NCI-H128 (cell line): ENCODE results near the gene PUM1.
"Not testable (repeated sequence)": the region's sequence is repeated elsewhere in the genome, so short reads cannot be mapped to it uniquely, and the experiment has no call there.

Experiments
- DNase-seq: peaks from one replicate; lab custom pipeline; 2025; ENCODE audit not compliant: unreplicated experiment; lab: John Stamatoyannopoulos, UW

Gene PUM1

GRCh38 chr1:31000301-31000700, 65.2 kb downstream of the PUM1 start:
- DNase-seq: no peak

GRCh38 chr1:30998887-30999286, 66.6 kb downstream of the PUM1 start:
- DNase-seq: no peak

GRCh38 chr1:30998171-30998570, 67.3 kb downstream of the PUM1 start:
- DNase-seq: no peak

DNA sequence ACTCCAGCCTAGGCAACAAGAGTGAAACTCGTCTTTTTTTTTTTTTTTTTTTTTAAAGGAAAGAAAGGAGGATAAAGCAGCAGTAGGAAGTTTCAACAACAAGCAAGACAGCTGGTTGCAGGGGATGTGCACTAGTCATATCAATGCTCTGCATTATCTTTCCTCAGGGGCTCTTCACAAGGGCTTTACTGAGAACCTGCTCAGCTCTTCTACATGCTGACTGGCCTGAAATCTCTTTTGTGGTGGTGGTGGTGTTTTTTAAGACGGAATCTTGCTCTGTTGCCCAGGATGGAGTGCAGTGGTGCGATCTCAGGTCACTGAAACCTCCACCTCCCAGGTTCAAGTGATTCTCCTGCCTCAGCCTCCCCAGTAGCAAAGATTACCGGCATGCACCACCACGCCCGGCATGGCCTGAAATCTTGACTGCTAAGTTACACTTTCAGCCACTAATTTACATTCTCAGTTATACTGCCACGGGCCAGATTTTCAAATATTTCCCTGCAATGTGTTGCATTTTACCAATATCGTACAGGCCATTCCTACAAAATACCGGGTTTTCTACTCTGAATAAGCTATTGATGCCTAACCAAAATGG, 68.0 kb downstream of the PUM1 start:
- no peak for DNase-seq

DNA sequence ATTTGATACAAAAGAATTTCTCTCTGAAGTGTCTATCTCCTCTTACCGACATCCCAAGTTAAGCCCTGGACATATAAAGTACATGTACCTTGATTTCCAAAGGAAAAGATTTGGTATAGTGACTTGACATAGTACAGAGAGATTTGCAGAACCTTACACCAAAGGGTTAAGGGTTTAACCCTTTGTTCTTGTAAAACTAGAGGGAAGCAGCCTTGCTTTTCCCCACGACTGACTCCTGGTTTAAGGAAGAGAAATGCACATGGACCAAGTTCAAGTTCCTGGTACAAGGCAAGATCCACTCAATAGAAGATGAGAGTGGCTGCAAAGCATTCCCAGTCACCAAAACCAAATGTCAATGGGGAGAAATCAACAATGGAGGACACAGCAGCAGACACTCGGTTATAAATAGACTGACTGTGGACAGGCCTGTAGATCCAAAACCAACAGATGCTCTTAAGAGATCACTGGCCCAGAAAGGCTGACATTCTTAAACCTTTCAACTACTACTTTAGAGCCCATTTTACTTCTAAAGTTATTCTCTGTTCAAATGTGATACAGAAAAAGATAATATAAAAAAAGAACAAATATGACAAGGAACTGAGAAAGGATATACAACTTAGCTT, 69.4 kb downstream of the PUM1 start:
- DNase-seq: no peak

- DNase-seq: no peak
These were observed 73.5 kb downstream of the PUM1 start for GRCh38 chr1:30991862-30992606.

DNA sequence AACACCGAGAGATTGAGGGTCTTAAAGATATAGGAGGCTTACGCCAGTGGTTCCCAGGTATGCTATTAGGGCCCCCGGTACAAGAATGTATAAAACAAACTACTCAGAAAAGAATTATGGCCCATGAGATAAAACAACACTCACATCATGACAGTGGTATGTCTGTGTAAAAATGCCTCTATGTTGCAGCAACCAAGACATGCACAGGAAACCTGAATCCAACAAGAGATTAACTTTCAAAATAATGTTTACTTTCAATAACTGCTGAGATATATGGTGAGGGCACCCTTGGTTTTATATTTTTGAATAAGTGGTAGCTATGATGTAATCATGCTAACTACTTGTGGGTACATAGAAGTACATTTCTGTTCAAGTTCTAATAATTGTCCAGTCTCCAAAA, 74.9 kb downstream of the PUM1 start:
- no peak for DNase-seq

DNA sequence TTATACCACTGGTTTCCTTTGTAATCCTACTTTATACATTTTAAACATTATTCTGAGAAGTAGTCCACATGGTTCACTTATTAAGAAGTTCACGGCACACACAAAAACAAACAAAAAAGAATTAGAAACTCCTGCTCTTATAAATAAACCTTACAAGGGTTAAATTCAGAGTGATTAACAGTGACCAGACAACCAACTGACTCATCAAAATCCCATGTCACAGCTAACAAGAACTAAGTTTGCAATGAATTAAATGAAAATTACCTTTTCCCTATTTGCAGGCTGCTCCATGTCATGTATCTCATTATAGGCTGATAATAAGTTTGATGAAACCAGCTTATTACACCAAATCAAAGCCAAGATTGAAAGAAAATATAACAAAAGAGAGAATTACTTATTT, 77.5 kb downstream of the PUM1 start:
- no peak for DNase-seq

DNA sequence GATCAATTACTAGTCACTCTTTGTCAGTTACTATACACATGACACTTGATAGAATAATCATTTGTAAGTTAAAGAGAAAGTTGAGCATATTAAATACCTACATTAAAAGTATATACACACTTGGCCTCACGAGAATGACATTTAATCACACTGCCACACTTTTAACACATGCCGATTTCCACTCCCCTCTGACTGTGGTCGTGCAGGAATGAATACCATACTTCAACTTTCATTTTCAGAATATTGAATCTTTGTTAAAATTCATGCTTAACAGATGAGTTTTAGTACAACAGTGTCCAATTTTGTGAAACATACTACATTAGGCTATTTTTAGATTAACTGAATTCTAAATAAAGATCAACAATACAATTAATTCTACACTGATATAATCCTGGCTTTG, 78.8 kb downstream of the PUM1 start:
- DNase-seq: no peak

GRCh38 chr1:30984991-30985503, 80.5 kb downstream of the PUM1 start:
- DNase-seq: no peak

- no peak for DNase-seq
These were observed 81.2 kb downstream of the PUM1 start for GRCh38 chr1:30984165-30984889.

DNA sequence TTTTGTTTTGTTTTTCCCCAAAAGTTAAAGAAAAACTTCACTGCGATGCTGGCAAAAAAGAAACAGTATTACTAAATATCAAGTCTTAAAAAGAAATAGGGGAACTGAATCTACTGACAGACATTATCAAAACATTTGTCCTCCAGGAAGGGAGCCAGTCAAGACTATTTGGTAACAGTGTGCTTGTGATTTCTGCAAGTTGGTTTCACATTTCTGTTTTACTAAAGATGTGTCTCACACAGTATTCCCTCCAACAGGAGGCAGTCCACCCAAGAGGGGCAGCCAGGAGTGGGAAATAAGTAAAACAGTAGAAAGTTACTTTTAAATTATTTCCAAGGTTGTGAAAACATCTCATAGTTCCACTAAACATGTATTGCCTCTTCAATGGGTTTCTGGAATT, 82.6 kb downstream of the PUM1 start:
- no peak for DNase-seq

- DNase-seq: no peak
These were observed 83.1 kb downstream of the PUM1 start for GRCh38 chr1:30982431-30982830.

DNA sequence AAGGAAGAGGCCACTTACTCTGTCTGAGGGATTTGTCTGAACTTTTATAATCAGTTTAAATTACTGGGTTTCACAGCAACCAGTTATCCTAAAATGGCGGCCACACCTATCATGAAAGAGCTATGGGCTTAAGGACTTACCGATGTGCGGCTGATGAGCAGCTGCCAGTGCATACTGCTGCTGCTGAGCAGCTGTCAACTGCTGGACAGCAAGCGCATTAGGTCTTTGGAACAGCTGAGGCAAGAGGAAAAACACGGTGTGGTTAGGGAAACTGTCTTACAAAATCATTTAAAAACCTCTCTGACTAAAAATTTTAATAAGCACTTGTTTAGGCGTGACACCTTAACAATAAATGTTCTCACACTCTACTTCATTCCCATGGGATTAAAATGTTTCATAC, 84.3 kb downstream of the PUM1 start:
- no peak for DNase-seq

DNA sequence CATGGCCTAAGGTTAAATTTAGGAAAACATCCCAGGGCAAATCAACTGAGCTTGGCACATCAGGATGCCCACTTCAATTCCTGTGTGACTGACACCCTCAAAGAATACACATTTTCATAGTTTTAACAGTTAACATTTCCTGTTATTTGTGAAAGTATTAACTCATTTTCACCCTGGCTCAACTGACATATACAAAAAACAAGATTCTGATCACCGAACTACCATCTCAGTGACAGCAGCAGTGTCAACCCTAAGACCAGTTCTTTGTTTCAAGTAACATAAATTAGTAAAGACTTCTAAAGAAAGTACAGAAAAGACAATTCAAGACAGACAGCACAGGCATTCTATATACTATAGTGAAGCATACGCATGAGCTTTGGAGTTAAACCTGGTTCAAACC, 88.0 kb downstream of the PUM1 start:
- no peak for DNase-seq

DNA sequence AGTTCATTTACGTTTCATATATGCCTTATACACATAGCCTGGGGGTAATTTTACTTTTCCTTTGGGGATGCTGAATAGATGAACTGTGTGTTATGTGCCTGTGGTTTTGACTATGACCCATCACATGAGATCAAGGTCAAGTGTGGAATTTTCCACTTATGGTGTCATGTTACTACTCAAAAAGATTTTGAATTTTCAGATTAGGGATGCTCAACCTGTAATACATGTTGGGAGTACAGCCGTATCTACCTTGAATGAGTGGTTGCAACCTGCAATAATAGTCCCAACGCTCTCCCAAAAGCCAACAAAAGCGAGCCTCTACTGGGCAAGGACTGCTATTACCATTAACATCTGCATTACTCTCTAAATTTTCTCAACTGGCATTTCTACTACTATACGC, 88.4 kb downstream of the PUM1 start:
- peak; percentile 12 for DNase-seq

DNA sequence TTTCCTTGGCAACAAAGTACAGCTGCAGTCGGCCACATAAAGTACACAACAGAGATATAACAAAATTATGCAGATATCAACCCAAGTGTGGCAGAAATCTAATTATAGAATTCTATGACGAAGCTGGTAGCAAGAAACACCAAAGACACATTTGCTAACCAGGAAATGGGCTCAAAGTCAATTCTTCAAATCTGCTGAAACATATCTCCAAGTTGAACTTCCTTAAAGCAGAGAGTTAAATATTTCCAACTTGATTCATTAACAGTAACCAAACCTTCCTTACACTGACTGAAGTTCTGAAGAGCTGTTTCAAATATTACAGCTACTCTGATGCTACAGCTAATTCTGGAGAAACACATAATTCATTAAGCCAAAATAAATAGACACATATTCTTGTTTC, 89.4 kb downstream of the PUM1 start:
- no peak for DNase-seq

DNA sequence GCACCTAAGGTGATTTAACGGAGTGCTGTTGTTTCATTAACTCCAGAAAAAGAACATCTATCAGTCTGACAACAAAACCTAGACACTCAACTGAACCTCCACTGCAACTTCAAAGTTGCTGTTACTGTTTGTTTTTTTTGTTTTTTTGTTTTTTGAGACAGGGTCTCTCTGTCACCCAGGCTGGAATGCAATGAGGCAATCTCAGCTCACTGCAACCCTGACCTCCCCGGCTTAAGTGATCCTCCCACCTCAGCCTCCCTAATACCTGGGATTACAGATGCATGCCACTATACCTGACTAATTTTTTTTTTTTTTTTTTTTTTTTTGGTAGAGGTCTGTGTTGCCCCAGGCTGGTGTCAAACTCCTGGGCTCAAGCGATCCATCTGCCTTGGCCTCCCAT, 90.3 kb downstream of the PUM1 start:
- no peak for DNase-seq

- DNase-seq: no peak
These were observed 91.0 kb downstream of the PUM1 start for GRCh38 chr1:30974536-30974935.

DNA sequence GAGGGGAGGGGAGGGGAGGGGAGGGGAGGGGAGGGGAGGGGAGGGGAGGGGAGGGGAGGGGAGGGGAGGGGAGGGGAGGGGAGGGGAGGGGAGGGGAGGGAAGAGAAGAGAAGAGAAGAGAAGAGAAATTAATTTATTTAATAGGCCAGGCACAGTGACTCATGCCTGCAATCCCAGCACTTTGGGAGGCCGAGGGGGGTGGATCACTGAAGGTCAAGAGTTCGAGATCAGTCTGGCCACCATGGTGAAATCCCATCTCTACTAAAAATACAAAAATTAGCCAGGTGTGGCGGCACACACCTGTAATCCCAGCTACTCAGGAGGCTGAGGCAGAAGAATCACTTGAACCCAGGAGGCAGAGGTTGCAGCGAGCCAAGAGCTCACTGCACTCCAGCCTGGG, 93.2 kb downstream of the PUM1 start:
- not testable (repeated sequence) for DNase-seq

- DNase-seq: no peak
These were observed 94.0 kb downstream of the PUM1 start for GRCh38 chr1:30971496-30971895.

DNA sequence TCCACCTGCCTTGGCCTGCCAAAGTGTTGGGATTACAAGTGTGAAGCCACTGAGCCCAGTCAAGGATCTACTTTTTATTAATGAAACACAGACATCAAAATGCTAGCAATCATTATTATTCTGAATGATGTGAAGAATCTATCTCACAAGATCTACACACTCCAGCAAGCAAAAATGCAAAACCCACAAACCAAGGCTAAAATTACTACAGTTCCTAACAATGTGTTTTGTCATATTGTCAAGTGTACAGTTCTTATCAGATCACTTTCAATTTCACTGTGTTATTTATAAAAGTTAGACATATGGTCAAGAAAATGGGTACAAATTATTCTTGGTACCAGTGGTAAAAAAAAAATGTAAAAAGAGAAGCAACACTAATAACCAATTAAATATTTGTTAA, 95.6 kb downstream of the PUM1 start:
- no peak for DNase-seq
